NCI-H524 (cell line): ENCODE measurements around the gene CSTPP1.

Experiments used
- DNase-seq, 2 experiments: peaks; one replicate each; lab custom pipeline; 2025; lab: John Stamatoyannopoulos, UW

The CSTPP1 gene, protein sequence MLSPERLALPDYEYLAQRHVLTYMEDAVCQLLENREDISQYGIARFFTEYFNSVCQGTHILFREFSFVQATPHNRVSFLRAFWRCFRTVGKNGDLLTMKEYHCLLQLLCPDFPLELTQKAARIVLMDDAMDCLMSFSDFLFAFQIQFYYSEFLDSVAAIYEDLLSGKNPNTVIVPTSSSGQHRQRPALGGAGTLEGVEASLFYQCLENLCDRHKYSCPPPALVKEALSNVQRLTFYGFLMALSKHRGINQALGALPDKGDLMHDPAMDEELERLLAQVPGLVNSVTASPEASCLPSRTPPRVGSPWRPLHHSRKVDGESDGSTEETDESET

DNA sequence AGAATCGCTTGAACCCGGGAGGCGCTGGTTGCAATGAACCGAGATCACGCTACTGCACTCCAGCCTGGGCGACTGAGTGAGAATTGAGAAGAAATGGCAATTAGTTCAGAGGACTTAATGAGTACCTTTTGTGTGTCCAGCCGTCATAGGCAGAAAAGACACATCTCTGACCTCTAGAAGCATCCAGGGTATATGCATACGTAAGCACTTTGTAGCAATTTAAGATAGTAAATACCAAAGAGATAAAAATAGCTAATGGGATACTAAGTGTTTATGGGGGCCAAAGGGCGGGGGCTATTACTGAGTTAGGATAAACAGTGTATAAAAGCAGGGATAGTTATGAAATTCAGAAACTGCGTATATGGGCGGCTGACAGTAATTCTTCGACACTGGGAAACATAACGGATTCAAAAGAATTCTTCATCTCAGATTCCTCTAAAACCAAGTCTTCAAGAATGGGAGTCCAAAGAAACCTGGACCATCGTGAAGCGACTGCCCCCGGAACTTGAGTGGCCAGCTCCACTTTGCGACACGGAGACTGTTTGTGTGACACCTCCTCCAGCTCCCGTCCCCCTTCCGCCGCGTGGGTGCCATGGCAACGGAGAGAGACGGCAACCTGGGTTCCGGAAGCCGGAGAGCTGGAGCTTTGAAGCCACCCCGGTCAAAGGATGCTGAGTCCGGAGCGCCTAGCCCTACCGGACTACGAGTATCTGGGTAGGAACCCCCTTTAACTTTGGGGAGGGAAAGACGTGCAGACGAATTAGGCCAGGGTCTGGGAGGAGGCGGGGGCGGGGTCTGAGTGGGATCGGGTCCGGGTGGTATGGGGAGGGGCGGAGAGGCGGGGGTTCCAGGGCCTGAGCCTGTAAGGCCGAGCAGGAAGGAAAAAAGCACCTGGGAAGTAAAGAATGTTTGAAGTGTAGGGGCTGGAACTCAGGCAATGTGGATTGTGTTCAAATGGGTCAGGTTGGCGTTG is at the start of gene CSTPP1:
CSTPP1 (plus strand) TSS at position 624 of the 973 bp plus-strand sequence; CDS start at position 669, 45 bp downstream.
- DNase-seq: peak; percentile 84 to 87

DNA sequence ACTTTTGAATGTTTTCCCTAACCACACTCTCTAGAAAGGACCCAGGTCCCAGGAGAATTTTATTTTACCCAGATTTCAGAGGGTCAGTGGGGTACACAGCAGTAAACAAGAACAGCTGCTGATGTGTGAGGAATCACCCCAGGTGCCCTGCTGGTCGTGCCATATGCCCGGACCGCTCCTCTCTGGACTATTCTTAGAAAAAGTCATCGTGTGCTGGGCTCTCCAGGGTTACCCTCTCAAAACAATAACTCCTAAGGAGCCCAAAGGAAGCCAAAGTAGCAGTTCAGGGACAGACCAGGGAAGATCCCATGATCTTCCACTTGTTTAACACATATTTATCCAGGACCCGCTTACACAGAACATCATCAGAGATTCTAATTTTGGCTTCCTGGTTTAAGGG is 47.9 kb upstream of the CSTPP1 start:
- DNase-seq: peak in 1 of 2 experiments; percentile 16

DNA sequence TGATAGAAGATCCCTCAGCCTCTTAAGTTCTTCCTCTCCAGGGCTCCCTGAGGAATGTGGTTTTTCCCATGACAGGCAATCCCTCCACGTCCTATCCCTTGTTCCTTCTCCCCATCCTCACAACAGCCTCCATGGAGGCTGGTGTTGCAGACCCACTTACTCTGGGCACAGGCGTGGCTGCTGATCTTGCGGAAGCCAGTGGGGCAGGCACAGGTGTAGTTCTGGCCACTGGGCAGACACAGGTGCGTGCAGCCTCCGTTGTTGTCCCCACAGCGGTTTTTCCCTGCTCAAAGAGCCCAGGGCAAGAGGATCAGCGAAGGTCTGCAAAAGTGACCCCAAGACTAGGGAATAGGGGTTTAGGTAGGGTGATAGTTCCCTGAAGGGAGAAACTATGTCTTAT is 47.3 kb upstream of the CSTPP1 start:
- no peak for DNase-seq

DNA sequence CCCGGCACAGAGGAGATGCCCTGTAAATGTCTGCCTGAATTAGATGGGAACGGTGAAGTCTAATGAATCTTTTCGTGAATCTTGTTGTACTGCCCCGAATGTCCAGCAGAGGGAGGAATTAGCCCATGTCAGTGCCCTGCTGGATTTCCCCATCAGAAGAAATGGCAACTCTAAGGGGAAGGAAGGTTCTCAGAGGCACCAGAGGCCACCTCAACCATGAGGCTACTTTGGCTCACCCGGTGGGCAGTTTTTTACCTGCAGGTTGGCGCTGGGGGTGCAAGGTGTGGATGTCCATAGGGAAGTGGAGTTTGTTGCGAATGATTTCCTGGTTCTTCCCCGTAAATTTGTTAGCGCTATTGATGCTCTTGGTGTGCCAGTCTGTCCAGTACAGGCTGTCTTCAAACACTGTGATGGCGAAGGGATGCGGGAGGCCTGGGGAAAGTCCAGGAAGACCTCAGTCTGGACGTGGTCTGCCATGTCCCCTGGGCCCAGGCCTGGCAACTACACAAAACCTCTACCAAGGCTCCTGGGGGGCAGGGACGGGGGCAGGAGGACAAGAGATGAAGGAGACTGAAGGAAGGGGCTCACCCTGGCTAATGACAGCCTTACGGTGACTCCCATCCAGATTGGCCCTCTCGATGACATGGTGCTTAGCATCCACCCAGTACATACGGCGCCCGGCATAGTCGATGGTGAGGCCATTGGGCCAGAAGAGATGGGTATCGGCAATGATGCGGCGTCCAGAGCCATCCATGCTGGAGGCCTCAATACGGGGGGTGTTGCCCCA is 46.7 kb upstream of the CSTPP1 start:
- peak; percentile 37 to 74 for DNase-seq

DNA sequence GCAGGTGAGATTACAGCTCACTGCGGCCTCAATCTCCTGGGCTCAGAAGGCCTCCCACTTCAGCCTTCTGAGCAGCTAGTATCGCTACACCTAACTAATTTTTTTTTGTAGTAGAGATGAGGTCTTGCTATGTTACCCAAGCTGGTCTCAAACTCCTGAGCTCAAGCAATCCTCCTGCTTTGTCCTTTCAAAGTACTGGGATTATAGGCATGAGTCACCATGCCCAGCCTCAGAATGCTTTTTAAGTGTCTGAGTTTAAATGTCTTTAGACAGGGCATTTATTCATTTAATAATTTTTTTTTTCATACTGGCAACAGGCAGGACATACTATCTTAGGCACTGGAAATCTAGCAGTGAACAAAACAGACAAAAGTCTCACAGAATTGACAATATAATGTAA is 45.9 kb upstream of the CSTPP1 start:
- DNase-seq: no peak

DNA sequence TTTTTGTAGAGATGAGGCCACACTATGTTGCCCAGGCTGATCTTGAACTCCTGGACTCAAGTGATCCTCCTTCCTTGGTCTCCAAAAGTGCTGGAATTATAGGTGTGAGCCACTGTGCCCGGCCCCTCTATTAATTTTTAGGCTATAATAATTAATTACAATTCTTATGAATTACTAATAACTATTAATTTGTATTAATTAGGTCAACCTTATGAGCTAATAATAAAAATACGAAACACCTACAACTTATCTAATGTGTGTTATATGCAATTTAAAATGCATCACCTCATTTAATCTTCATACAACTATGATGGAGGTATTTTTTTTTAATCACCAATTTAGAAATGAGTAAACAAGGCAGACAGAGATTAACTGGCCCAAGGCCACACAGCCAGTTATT is 44.5 kb upstream of the CSTPP1 start:
- no peak for DNase-seq

DNA sequence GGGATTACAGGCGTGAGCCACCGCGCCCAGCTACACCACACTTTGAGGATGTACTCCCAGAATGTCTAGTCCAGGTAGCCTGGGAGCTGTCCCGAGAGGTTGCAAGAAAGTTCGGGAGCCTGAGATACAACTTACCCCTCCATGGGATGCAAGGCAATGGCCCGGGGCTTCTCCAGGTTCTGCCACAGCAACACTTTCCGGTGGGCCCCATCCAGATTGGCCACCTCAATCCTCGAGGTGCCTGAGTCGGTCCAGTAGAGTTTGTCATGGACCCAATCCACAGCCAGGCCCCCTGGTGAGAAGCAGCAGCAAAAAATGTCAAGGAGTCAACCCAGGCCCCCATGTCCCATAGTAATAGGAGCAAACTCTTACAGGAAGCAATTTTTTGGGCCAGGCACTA is 43.7 kb upstream of the CSTPP1 start:
- DNase-seq: no peak

DNA sequence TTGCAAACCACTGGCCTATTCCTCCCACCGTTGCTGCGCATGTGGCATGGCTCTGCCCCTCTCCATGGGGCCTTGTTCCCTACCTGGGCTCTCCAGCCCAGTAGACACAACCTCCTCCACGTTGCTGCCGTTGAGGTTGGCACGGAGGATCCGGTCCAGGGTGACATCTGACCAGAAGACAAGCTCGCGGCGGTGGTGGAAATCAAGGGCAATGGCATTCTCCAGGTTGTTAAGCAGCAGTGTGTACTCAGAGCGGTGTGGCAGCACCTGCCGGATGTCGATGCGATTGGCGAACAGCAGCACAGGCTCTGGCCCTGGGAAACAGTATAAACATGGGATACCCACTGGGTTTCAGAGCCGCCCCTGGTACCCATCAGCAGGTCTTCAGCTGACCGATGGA is 42.1 kb upstream of the CSTPP1 start:
- DNase-seq: no peak

DNA sequence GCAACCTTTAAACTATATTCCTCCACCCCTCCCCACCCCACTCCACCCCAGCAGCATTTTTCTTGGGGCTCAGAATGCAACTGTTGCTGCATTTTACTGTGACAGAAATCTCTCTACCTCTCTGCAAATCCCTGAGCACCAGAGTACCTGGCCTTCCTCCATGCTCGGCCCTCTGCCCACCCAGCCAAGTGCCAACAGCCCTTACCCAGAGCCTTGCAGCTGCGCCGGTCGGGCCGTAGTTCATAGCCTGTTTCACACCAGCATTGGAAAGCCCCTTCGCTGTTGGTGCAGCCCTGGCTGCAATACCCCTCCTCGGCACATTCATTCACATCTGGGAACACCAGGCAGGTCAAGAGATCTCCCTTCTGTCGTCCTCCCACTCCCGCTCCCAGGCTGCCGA is 41.6 kb upstream of the CSTPP1 start:
- DNase-seq: no peak

DNA sequence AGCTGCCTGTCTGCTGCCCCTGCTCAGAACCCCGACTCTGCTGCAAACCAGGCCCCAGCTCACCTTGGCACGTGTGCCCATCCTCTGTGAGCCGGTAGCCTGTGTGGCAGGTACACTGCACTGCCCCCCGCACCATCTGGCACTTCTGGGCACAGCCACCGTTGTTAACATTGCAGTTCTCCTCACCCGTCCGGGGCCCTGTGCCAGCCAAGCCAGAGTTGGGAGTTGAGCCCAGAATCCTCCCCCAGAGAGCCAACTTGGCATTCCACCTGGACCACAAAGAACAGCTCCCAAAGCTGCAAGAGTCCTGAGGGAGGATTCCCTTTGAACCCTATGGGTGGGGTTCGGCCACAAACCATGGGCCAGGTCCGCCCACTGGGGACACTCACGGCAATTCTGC is 40.7 kb upstream of the CSTPP1 start:
- no peak for DNase-seq

DNA sequence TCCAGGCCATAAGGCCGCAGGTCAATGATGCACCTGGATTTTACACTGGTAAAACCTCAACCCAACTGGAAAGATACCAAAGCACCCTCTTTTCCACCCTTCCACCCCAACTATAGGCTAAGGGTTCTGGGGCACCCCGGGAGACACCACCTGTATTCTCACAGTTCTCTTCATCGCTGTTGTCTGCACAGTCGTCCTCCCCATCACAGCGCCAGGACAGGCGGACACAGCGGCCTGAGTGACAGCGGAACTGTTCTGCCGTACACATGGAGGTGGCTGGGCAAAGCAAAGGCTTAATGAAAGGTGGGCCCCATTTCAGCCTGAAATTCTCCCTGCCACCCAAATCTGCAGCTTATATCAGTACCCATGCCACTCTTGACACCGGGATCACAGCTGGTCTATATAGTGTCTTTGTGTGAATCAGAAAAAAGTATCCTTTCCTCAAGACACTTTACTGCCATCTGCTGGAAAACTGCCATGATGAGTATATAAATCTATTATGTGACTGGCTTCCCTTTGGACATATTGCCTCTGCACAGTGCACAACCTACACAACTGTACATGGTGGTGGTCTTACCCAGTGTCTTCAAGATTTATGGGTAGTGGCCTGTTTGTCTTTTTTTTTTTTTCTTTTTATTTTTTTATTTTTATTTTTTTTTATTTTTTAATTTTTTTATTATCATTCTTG is 39.7 kb upstream of the CSTPP1 start:
- peak; percentile 61 to 75 for DNase-seq

DNA sequence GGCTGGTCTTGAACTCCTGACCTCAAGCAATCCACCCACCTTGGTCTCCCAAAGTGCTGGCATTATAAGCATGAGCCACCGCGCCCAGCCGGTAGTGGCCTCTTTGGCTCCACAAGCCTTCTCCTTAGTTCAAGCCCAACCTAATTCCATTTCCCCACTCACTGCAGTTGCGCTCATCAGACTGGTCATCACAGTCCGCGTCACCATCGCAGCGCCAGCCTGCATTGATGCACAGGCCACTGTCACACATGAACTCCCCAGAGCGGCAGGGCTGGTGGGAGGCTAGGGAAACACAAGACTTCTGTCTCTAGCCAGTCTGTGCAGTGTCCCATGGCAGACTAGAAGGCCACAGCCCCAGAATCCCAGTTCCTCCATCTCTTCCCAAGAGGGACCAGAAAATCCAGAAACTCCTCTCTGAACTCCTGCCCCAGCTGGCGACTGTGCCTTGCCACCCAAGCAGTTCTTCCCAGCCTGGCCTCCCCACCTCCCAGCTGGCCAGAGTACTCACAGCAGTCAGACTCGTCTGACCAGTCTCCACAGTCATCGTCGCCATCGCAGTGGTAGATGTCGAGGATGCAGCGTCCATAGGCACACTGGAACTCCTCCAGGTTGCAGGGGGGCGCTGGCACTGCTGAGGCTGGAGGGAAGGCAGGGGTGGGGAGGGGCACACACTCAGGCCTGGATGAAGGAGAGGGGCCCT is 38.0 kb upstream of the CSTPP1 start:
- DNase-seq: no peak

DNA sequence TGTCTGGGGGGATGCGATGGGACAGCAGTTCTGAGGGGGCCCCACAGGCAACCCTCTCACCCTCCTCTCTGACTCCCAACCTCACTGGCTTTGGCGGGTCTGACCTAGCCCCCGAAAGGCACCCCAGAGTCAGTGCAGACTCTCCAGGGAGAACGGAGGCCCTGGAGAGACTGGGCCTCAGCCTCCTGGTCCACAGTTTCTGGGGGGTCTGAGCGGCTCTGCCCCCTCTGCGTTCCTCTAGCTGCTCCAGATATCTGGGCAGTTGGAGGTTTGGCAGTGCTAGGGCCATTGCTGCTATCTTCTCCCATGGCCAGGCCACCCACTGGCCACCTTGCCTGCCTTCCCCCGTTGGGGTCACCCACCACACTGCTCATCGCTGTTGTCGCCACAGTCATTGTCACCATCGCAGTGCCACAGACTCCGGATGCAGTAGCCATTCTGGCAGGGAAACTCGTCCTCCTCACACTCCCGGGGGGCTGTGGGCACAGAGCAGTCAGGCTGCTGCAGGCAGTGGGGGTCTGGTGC is 37.0 kb upstream of the CSTPP1 start:
- DNase-seq: no peak

DNA sequence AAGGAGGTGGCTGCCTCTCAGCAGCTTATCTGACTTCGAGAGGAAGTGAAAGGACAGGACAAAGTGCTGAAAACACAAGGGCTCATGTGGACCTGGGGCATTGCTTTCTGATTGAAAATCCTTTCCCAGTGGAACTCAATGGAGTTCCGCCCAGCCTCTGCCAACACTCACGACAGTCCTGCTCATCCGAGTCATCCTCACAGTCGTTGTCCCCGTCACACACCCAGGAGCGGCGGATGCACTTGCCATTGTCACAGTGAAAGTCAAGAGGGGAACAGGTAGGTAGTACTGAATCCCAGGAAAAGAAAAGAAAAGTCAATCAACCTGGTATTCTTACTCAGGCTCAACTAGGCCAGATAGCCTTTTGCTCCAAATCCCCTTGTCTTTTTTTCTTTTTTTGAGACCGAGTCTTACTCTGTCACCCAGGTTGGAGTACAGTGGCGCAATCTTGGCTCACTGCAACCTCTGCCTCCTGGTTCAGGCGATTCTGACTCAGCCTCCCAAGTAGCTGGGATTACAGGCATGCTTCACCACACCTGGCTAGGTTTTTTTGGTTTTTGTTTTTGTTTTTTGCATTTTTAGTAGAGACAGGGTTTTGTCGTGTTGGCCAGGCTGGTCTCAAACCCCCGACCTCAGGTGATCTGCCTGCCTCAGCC is 36.3 kb upstream of the CSTPP1 start:
- DNase-seq: no peak

DNA sequence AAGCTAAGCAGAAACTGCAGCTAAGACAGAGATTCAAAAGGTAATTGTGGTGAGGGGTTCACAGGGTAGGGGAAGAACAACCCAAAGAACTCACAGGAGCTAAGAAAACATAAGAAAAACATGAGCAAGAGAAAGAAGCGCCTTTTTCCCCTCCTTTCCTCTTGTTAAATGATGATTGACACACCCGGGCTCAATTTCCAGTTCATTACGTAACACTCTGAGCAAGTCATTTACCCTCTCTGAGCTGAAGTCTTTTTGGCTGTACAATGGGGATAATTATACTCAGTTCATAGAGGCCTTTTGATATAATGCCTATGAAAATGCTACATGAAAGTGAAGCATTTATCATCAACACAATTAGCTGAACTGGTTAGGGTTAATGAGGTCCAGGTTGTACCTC is 35.4 kb upstream of the CSTPP1 start:
- DNase-seq: no peak

DNA sequence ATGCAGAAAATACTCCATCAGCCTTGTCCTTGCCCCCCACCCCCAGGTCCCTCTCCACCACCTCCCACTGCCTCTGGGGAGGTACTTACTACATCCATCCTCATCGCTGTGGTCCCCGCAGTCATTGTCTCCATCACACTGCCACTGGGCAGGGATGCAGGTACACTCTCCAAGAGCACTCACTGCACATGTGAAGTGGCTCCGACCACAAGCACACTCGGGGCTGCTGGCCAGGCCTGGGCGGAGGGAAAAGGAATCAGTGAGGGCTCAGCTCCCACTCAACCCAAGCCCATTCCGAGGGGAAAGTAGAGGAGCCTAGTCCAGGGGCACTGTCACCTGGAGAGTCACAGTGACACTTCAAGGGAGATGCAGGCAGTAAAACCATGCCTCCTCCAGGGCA is 33.9 kb upstream of the CSTPP1 start:
- DNase-seq: no peak

DNA sequence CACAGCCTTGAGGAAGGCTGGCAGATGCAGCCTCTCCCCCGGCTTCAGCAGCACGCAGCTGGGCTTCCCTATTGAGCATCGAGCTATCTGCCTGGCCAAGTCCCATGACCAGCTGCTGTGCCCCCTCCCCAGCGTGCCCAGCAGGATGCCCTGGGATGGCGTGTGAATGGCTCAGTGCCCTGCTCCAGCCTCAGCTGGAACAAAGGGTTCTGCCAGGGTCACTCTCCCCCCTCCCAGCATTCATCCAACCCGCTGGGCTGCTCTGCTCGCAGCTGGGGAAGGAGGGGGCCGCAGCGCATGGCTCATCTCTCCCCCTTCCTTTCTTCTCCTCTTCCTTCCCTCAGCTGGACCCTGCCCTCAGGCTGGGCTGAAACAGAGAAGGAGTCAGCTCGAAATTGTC is 32.7 kb upstream of the CSTPP1 start:
- no peak for DNase-seq

DNA sequence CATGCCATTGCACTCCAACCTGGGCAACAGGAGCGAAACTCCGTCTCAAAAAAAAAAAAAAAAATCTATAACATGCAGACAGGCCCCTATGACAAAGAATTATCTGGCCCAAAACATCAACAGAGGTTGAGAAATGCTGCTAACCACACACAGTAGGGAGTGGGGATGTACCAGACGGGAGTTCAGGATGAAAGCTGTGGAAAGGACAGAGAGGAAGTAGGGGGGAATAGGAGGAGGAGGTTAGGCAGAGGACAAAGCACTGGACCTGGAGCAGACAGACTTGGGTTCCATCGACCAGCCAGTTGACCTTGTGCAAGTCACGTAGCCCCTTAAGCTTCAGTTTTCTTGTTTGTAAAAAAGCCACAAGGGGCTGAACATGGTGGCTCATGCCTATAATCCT is 30.8 kb upstream of the CSTPP1 start:
- DNase-seq: no peak

DNA sequence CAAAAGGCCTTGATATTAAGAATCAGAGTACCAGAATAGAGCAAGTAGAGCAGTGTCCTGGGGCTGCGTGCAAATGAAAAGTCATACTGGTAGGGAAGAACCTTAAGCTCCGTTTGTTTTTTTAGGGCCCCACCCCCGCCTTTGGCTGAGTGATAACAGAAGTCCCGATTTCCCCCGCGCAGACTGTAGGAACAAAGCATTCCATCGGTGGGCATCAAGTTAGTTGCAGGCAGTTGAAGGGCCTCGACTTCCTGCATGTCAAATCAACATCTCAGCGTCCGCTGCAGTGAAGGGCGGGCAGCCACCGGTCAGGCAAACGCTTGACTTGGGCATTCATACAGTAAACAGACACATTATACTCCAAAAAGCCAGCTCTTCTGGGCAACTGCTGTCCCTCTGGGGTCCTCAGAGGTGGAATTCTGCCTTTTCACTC is 29.9 kb upstream of the CSTPP1 start:
- DNase-seq: no peak

DNA sequence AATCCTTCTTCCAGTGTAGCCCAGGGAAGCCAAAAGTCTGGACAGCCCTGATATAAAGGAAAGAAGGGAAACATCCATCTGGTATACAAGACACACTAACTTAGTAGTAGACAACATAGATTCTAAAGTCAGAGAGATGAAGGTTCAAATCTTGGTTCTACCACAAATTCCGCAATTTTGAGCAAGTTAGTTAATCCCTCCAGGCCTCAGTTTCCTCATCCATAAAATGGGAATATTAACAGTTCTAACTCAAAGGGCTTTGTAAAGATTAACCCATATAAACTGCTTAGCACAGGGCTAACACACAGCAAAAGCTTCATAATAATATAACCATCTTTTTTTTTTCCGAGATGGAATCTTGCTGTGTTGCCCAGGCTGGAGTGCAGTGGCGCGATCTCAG is 29.0 kb upstream of the CSTPP1 start:
- no peak for DNase-seq
